Epithelial cell of proximal tubule (primary cell): ENCODE measurements around the gene GALNT2. TPM values are rescaled to one million over a fixed set of nuclear protein-coding genes. Genes with fewer than 3 reads are reported as not detected.

ENCODE experiments used
- DNase-seq: peaks from one replicate; pipeline ENCODE4 v3.0.0-alpha.2; 2011; ENCODE audit warnings: low read depth
- H3K4me3 ChIP-seq: 2 replicates; pipeline ENCODE4 v1.5.1; 2011; ENCODE audit warnings: low read depth, mild to moderate bottlenecking, low read length
- CTCF ChIP-seq: conservative IDR thresholded peaks from 2 replicates; pipeline ENCODE4 v1.5.1; 2012; ENCODE audit warnings: low read depth, mild to moderate bottlenecking, low read length
- total RNA-seq: library from RNA; depleted of rRNA; stranded (reverse); fragments of >200 nt; gene quantifications from 2 replicates; pipeline ENCODE4 v1.2.3, GENCODE V29; 2015

GALNT2 gene
- total RNA-seq, 1 donor from 2014 or later, result 52.1 TPM

DNA sequence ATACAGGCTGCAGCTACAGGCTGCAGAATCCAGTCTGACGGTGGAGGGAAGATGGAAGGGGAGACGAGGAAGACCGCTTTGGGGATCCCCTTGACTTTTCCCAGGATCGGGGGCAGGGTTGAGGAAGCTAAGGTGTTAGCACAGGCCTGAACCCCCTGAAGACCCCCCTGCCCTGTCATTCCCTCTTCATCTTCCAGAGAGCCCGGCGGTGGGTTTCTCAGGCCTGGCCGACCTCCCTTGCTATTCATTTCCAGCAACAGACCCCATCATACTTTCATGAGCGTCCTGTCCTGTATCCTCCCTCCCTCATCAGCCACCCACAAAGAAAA lies 247.1 kb downstream of the GALNT2 start:
- no peak for DNase-seq
- H3K4me3 ChIP-seq, result no peak overlapping the region
- no peak for TF ChIP-seq CTCF

GRCh38 chr1:230315099-230315498 lies 248.1 kb downstream of the GALNT2 start:
- H3K4me3 ChIP-seq, result no peak overlapping the region
- TF ChIP-seq CTCF, result peak; percentile 7
- no peak for DNase-seq

GRCh38 chr1:230316864-230317745 lies 250.1 kb downstream of the GALNT2 start:
- H3K4me3 ChIP-seq, result no peak overlapping the region
- no peak for DNase-seq
- TF ChIP-seq CTCF, result no peak

GRCh38 chr1:230317823-230318819 lies 251.1 kb downstream of the GALNT2 start:
- TF ChIP-seq CTCF, result no peak
- H3K4me3 ChIP-seq, result no peak overlapping the region
- no peak for DNase-seq

DNA sequence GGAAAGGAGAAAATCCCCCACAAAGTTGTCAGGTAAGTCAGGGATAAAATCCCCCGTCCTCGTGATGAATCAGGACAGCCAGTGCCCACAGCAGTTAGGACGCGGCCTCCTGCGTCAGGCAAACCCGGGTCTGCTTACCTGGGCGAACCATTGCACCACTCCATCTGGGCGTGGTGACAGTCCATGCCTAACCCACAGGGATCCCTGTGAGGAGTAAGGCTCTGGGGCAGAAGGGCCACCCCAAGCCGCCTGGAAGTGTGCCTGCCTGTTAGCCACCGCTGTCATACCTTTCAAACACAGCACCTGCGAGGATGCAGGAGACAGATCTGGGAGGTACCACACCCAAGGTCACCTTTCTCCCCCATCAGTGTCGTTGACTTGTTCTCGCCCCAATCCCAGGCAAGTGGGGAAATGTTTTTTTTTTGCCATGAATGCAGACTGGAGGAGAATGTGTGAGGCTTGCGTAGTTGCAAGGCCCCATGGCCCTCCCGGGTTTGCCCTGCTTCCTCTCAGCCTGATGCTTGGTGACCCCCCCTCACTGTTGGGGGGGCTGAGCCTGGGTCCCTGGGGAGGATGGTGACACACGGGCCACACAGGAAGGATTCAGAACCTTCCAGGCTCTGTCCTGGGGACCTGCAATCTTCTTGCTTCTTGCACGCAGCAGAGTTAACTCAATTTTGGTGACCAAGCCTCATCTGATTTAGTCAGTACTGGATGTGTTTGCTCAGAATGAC lies 252.1 kb downstream of the GALNT2 start:
- no peak for DNase-seq
- TF ChIP-seq CTCF, result no peak
- no peak overlapping the region for H3K4me3 ChIP-seq

DNA sequence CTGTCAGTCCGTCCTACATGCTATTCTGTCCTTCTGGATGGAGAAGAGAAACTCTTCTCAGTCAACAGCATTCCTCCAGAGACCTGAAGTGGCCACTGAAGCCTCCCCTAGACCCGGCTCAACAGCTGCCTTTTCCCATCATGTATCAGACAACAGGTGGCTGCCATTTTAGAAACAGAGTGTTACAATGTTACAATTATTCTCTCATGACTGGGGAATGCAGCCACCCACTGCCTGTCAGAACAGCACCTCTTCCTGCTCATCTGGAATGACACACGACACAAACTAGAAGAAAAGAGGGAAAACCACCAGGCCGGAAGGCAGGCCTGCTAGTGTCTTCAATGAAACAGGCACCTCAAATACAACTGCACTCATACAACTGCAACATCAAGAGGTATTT lies 253.8 kb downstream of the GALNT2 start:
- H3K4me3 ChIP-seq, result no peak overlapping the region
- TF ChIP-seq CTCF, result no peak
- no peak for DNase-seq
